ENCODE results near the gene TANC1.

Gene TANC1

GRCh38 chr2:158960193-158960592, 8.2 kb upstream of the TANC1 start:
- Histone ChIP-seq H3K9ac (ENCODE audit: low read depth in 1 of 2, low read length in 2 of 2) (no peak overlapping the region), H3K4me1 (ENCODE audit: control insufficient read depth in 2 of 2, insufficient read depth in 2 of 2, low read length in 2 of 2) (no peaks in the 10 kb centered on the region), H3K27me3 (ENCODE audit: control insufficient read depth in 2 of 2, insufficient read depth in 2 of 2, low read length in 2 of 2) (no peaks in the 10 kb centered on the region), H3K36me3 (ENCODE audit: control insufficient read depth in 2 of 2, insufficient read depth in 2 of 2, low read length in 2 of 2) (no peaks in the 10 kb centered on the region), H3K9me3 (ENCODE audit: control insufficient read depth in 2 of 2, low read length in 2 of 2) (no peaks in the 10 kb centered on the region), H3K27ac (ENCODE audit: low read depth in 2 of 2, low read length in 2 of 2) (no peak overlapping the region), H3K4me3 (ENCODE audit: low read length in 2 of 2) (no peak overlapping the region)

GRCh38 chr2:158962074-158962473, 6.4 kb upstream of the TANC1 start:
- H3K4me1 ChIP-seq (ENCODE audit: control insufficient read depth in 2 of 2, insufficient read depth in 2 of 2, low read length in 2 of 2) = peaks cover 0 to 1% of the 10 kb centered on the region in 2 donors
- no peaks in the 10 kb centered on the region for H3K9me3 ChIP-seq (ENCODE audit: control insufficient read depth in 2 of 2, low read length in 2 of 2)

DNA sequence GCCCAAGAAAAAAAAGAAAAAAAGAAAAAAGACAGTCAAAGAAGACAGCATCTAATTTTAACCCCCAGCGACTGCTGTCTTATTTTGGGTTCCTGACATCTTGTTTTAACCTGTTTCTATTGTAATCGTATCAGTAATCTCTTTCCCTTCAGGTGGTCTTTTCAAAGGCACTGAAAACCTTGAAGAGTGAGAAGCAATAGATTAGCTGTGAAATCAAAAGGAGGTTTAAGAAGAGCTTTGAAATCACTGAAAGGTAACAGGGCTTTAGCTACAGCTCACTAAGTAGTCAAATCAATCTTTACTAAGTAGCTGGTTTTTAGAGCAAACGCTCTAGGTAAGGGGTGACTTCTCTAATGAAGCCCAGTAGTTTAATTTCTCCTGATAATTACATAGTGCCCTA, 5.4 kb upstream of the TANC1 start:
- Histone ChIP-seq H3K36me3 (ENCODE audit: control insufficient read depth in 2 of 2, insufficient read depth in 2 of 2, low read length in 2 of 2) (no peaks in the 10 kb centered on the region), H3K9ac (ENCODE audit: low read depth in 1 of 2, low read length in 2 of 2) (no peak overlapping the region), H3K4me1 (ENCODE audit: control insufficient read depth in 2 of 2, insufficient read depth in 2 of 2, low read length in 2 of 2) (peaks cover 3 to 8% of the 10 kb centered on the region in 2 donors)

More at GRCh38 chr2:158962074-158962473, 6.4 kb upstream of the TANC1 start:
- Histone ChIP-seq H3K4me3 (ENCODE audit: low read length in 2 of 2) (no peak overlapping the region), H3K36me3 (ENCODE audit: control insufficient read depth in 2 of 2, insufficient read depth in 2 of 2, low read length in 2 of 2) (no peaks in the 10 kb centered on the region), H3K27ac (ENCODE audit: low read depth in 2 of 2, low read length in 2 of 2) (no peak overlapping the region), H3K27me3 (ENCODE audit: control insufficient read depth in 2 of 2, insufficient read depth in 2 of 2, low read length in 2 of 2) (no peaks in the 10 kb centered on the region), H3K9ac (ENCODE audit: low read depth in 1 of 2, low read length in 2 of 2) (no peak overlapping the region)

DNA sequence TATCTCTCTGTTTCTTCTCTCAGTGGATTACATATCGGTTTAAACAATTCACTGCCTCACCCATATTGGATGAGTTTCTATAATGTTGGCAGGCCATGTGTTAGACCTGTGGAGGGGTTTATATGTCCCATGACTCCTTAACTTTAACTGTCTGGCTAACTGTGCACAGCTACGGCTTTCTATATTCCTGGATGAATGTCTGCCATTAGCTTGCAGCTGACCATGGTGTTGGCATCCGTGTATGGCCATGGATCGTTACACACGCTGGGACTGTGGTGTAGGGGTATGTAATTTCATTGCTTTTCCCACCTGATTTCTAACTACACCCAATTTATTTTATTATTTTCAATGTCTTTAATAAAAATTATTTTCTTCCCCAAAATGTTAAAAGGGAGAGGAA, 3.3 kb upstream of the TANC1 start:
- no peak overlapping the region for H3K4me3 ChIP-seq (ENCODE audit: low read length in 2 of 2)
- H3K36me3 ChIP-seq (ENCODE audit: control insufficient read depth in 2 of 2, insufficient read depth in 2 of 2, low read length in 2 of 2) = no peaks in the 10 kb centered on the region

More for the DNA sequence above, 5.4 kb upstream of the TANC1 start:
- H3K27me3 ChIP-seq (ENCODE audit: control insufficient read depth in 2 of 2, insufficient read depth in 2 of 2, low read length in 2 of 2) = no peaks in the 10 kb centered on the region
- H3K4me3 ChIP-seq (ENCODE audit: low read length in 2 of 2) = no peak overlapping the region
- H3K9me3 ChIP-seq (ENCODE audit: control insufficient read depth in 2 of 2, low read length in 2 of 2) = no peaks in the 10 kb centered on the region
- H3K27ac ChIP-seq (ENCODE audit: low read depth in 2 of 2, low read length in 2 of 2) = no peak overlapping the region

GRCh38 chr2:158965641-158966040, 2.8 kb upstream of the TANC1 start:
- Histone ChIP-seq H3K36me3 (ENCODE audit: control insufficient read depth in 2 of 2, insufficient read depth in 2 of 2, low read length in 2 of 2) (no peaks in the 10 kb centered on the region), H3K27ac (ENCODE audit: low read depth in 2 of 2, low read length in 2 of 2) (no peak overlapping the region), H3K4me3 (ENCODE audit: low read length in 2 of 2) (no peak overlapping the region), H3K4me1 (ENCODE audit: control insufficient read depth in 2 of 2, insufficient read depth in 2 of 2, low read length in 2 of 2) (peaks cover 3 to 19% of the 10 kb centered on the region in 2 donors), H3K27me3 (ENCODE audit: control insufficient read depth in 2 of 2, insufficient read depth in 2 of 2, low read length in 2 of 2) (no peaks in the 10 kb centered on the region), H3K9ac (ENCODE audit: low read depth in 1 of 2, low read length in 2 of 2) (no peak overlapping the region), H3K9me3 (ENCODE audit: control insufficient read depth in 2 of 2, low read length in 2 of 2) (no peaks in the 10 kb centered on the region)

More for the DNA sequence above, 3.3 kb upstream of the TANC1 start:
- H3K9ac ChIP-seq (ENCODE audit: low read depth in 1 of 2, low read length in 2 of 2) = no peak overlapping the region
- no peaks in the 10 kb centered on the region for H3K27me3 ChIP-seq (ENCODE audit: control insufficient read depth in 2 of 2, insufficient read depth in 2 of 2, low read length in 2 of 2)
- no peaks in the 10 kb centered on the region for H3K9me3 ChIP-seq (ENCODE audit: control insufficient read depth in 2 of 2, low read length in 2 of 2)
- no peak overlapping the region for H3K27ac ChIP-seq (ENCODE audit: low read depth in 2 of 2, low read length in 2 of 2)
- H3K4me1 ChIP-seq (ENCODE audit: control insufficient read depth in 2 of 2, insufficient read depth in 2 of 2, low read length in 2 of 2) = peaks cover 3 to 13% of the 10 kb centered on the region in 2 donors

GRCh38 chr2:158966312-158966711, 2.1 kb upstream of the TANC1 start:
- Histone ChIP-seq H3K36me3 (ENCODE audit: control insufficient read depth in 2 of 2, insufficient read depth in 2 of 2, low read length in 2 of 2) (no peaks in the 10 kb centered on the region), H3K27me3 (ENCODE audit: control insufficient read depth in 2 of 2, insufficient read depth in 2 of 2, low read length in 2 of 2) (no peaks in the 10 kb centered on the region), H3K9ac (ENCODE audit: low read depth in 1 of 2, low read length in 2 of 2) (no peak overlapping the region), H3K4me3 (ENCODE audit: low read length in 2 of 2) (no peak overlapping the region), H3K27ac (ENCODE audit: low read depth in 2 of 2, low read length in 2 of 2) (no peak overlapping the region), H3K9me3 (ENCODE audit: control insufficient read depth in 2 of 2, low read length in 2 of 2) (no peaks in the 10 kb centered on the region), H3K4me1 (ENCODE audit: control insufficient read depth in 2 of 2, insufficient read depth in 2 of 2, low read length in 2 of 2) (peaks cover 3 to 24% of the 10 kb centered on the region in 2 donors)

- no peaks in the 10 kb centered on the region for H3K27me3 ChIP-seq (ENCODE audit: control insufficient read depth in 2 of 2, insufficient read depth in 2 of 2, low read length in 2 of 2)
- peak overlapping the region; percentile 88 for H3K4me3 ChIP-seq (ENCODE audit: low read length in 2 of 2)
- H3K27ac ChIP-seq (ENCODE audit: low read depth in 2 of 2, low read length in 2 of 2) = peak overlapping the region; percentile 89 to 90
- H3K9ac ChIP-seq (ENCODE audit: low read depth in 1 of 2, low read length in 2 of 2) = peak overlapping the region; percentile 75 to 76
- no peaks in the 10 kb centered on the region for H3K9me3 ChIP-seq (ENCODE audit: control insufficient read depth in 2 of 2, low read length in 2 of 2)
- peaks cover 3 to 25% of the 10 kb centered on the region in 2 donors for H3K4me1 ChIP-seq (ENCODE audit: control insufficient read depth in 2 of 2, insufficient read depth in 2 of 2, low read length in 2 of 2)
- no peaks in the 10 kb centered on the region for H3K36me3 ChIP-seq (ENCODE audit: control insufficient read depth in 2 of 2, insufficient read depth in 2 of 2, low read length in 2 of 2)
These were observed 1.2 kb upstream of the TANC1 start for GRCh38 chr2:158967114-158967730.

DNA sequence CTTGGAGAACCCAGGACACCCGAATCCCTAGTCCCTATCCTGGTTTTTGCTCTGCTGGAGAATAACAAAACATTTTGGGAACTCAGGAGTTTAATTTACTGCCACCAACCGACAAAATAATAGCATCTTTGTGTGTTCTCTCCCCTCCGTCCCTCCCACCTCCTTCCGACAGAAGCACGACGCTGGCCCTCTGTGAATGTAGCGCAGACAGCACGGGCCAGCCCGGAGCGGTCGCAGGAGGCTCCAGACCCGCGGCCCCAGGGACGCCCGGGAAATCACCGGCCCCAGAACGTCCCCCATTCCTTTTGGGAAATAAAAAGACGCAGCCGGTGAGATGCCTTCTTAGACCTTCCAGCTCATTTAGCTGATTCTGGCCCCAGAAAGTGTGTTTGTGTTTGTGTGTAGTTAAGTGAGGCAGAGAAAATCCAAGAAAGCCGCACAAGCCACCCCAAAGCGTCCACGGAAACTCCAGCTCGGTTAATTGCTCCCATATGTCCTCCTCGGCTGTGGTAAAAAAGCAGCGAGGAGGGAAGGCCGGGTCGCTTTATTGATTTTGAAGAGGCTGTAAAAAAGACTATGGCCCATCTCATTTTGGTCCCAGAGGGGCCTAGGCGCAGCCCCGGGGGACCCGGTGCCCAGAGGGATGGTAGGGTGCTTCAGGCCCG, 577 bp upstream of the TANC1 start:
- Histone ChIP-seq H3K4me1 (ENCODE audit: control insufficient read depth in 2 of 2, insufficient read depth in 2 of 2, low read length in 2 of 2) (peaks cover 3 to 25% of the 10 kb centered on the region in 2 donors), H3K4me3 (ENCODE audit: low read length in 2 of 2) (peak overlapping the region; percentile 88), H3K9ac (ENCODE audit: low read depth in 1 of 2, low read length in 2 of 2) (peak overlapping the region; percentile 75 to 76), H3K27me3 (ENCODE audit: control insufficient read depth in 2 of 2, insufficient read depth in 2 of 2, low read length in 2 of 2) (no peaks in the 10 kb centered on the region), H3K9me3 (ENCODE audit: control insufficient read depth in 2 of 2, low read length in 2 of 2) (no peaks in the 10 kb centered on the region), H3K36me3 (ENCODE audit: control insufficient read depth in 2 of 2, insufficient read depth in 2 of 2, low read length in 2 of 2) (no peaks in the 10 kb centered on the region), H3K27ac (ENCODE audit: low read depth in 2 of 2, low read length in 2 of 2) (peak overlapping the region; percentile 89 to 90)

GRCh38 chr2:158969162-158969714, 798 bp downstream of the TANC1 start:
- Histone ChIP-seq H3K9ac (ENCODE audit: low read depth in 1 of 2, low read length in 2 of 2) (peak overlapping the region; percentile 86 to 88), H3K36me3 (ENCODE audit: control insufficient read depth in 2 of 2, insufficient read depth in 2 of 2, low read length in 2 of 2) (no peaks in the 10 kb centered on the region), H3K4me1 (ENCODE audit: control insufficient read depth in 2 of 2, insufficient read depth in 2 of 2, low read length in 2 of 2) (peaks cover 3 to 28% of the 10 kb centered on the region in 2 donors), H3K9me3 (ENCODE audit: control insufficient read depth in 2 of 2, low read length in 2 of 2) (no peaks in the 10 kb centered on the region), H3K4me3 (ENCODE audit: low read length in 2 of 2) (peak overlapping the region; percentile 88), H3K27me3 (ENCODE audit: control insufficient read depth in 2 of 2, insufficient read depth in 2 of 2, low read length in 2 of 2) (no peaks in the 10 kb centered on the region), H3K27ac (ENCODE audit: low read depth in 2 of 2, low read length in 2 of 2) (peak overlapping the region; percentile 87 to 89)

- H3K27me3 ChIP-seq (ENCODE audit: control insufficient read depth in 2 of 2, insufficient read depth in 2 of 2, low read length in 2 of 2) = no peaks in the 10 kb centered on the region
- H3K27ac ChIP-seq (ENCODE audit: low read depth in 2 of 2, low read length in 2 of 2) = peak overlapping the region; percentile 87 to 89
- H3K4me1 ChIP-seq (ENCODE audit: control insufficient read depth in 2 of 2, insufficient read depth in 2 of 2, low read length in 2 of 2) = peaks cover 3 to 28% of the 10 kb centered on the region in 2 donors
- peak overlapping the region; percentile 86 to 88 for H3K9ac ChIP-seq (ENCODE audit: low read depth in 1 of 2, low read length in 2 of 2)
- peak overlapping the region; percentile 88 for H3K4me3 ChIP-seq (ENCODE audit: low read length in 2 of 2)
- no peaks in the 10 kb centered on the region for H3K36me3 ChIP-seq (ENCODE audit: control insufficient read depth in 2 of 2, insufficient read depth in 2 of 2, low read length in 2 of 2)
- no peaks in the 10 kb centered on the region for H3K9me3 ChIP-seq (ENCODE audit: control insufficient read depth in 2 of 2, low read length in 2 of 2)
These were observed 1.3 kb downstream of the TANC1 start for GRCh38 chr2:158969715-158970240.
